ENCODE results near the gene PDIA5.

- TF ChIP-seq CTCF (IDR thresholded peaks at IDR 0.05) (no peak), POLR2A (IDR thresholded peaks at IDR 0.05) (no peak)
Measured at GRCh38 chr3:123169930-123170329, 103.1 kb downstream of the PDIA5 start.
